Transverse colon (tissue), 4 donors: Measurements from ENCODE around the gene ABCC9. TPM values are rescaled to one million over a fixed set of nuclear protein-coding genes. Genes with fewer than 3 reads are reported as not detected.

Experiments
- DNase-seq: peaks from one replicate; pipeline ENCODE4 v3.0.0-alpha.2; 2019
- H3K27ac ChIP-seq, 4 donors: fragments of 200-600 bp; sonication (generic); 2 replicates each; pipeline ENCODE4 v1.5.1; 2016 to 2018; ENCODE audit warnings: inconsistent platforms in 4 of 4
- H3K27me3 ChIP-seq: fragments of 200-600 bp; sonication (generic); 2 replicates; pipeline ENCODE4 v1.5.1; 2017; ENCODE audit warnings: inconsistent platforms
- H3K36me3 ChIP-seq, 4 donors: fragments of 200-600 bp; sonication (generic); 2 replicates each; pipeline ENCODE4 v1.5.1; 2017 to 2019; ENCODE audit warnings: inconsistent platforms in 4 of 4
- H3K4me1 ChIP-seq, 4 donors: fragments of 200-600 bp; sonication (generic); 2 replicates each; pipeline ENCODE4 v1.5.1; 2017 to 2020; ENCODE audit warnings: inconsistent platforms in 4 of 4
- H3K4me3 ChIP-seq, 4 donors: fragments of 200-600 bp; sonication (generic); 1 replicate in 1 of 4; 2 replicates in 3 of 4; pipeline versions ENCODE4 v1.5.1 to v1.6.1; 2017 to 2019; ENCODE audit warnings: inconsistent platforms in 4 of 4
- H3K9me3 ChIP-seq, 2 donors: fragments of 200-600 bp; sonication (generic); 2 replicates each; pipeline ENCODE4 v1.5.1; 2017 to 2019; ENCODE audit warnings: inconsistent platforms in 2 of 2
- CTCF ChIP-seq, 5 experiments: fragments of 200-600 bp in 3 of 5; fragments of 450-650 bp in 2 of 5; sonication (generic) in 3 of 5; IDR thresholded peaks; 1 replicate in 2 of 5; 2 replicates in 3 of 5; pipeline ENCODE4 v1.5.1; 2016 to 2017; ENCODE audit warnings: antibody characterized with exemption in 5 of 5, inconsistent platforms in 3 of 5, mild to moderate bottlenecking in 2 of 5, moderate library complexity in 1 of 5
- EP300 ChIP-seq: sonication (generic); formaldehyde crosslinking; IDR thresholded peaks from one replicate; pipeline ENCODE4 v1.6.1; 2017; ENCODE audit warnings: antibody characterized with exemption, low read depth
- POLR2A ChIP-seq: fragments of 450-650 bp; IDR thresholded peaks from one replicate; pipeline ENCODE4 v1.6.1; 2016; ENCODE audit warnings: antibody characterized with exemption, mild to moderate bottlenecking, moderate library complexity
- POLR2AphosphoS5 ChIP-seq, 3 donors: sonication (generic); formaldehyde crosslinking; IDR thresholded peaks; one replicate each; pipeline ENCODE4 v1.6.1; 2016; ENCODE audit warnings: antibody characterized with exemption in 3 of 3
- WGBS, 2 donors: methylation state at CpG; one replicate each; pipeline ENCODE4 v1.1.5; 2018; ENCODE audit warnings: low coverage in 1 of 2; 5-methylcytosine and 5-hydroxymethylcytosine counted together
- in situ Hi-C, 4 donors: fragments of 200-750 bp; cut with MboI; loops; one replicate each; pipeline versions ENCODE4 v1.15.0 to v1.15.1; 2017; ENCODE audit warnings: low sequenced_read_pairs in 3 of 4, low pct_ligation_motif_present in 1 of 4, low pct_unique_long_range_greater_than_20kb in 1 of 4
- intact Hi-C: fragments of 100-400 bp; cut with DNase I; formaldehyde crosslinking; loops from one replicate; pipeline ENCODE4 v1.15.1; 2023; ENCODE audit warnings: low total_unique reads
- total RNA-seq, 4 donors: library from RNA; depleted of rRNA; stranded (reverse); fragments of >200 nt; gene quantifications; one replicate each; pipeline ENCODE4 v1.1.0, GENCODE V29; 2016

The ABCC9 gene
- total RNA-seq, 4 donors from 2014 or later = 5.2 to 10.2 (median 8.0) TPM

GRCh38 chr12:21848192-21848591 lies 93.0 kb downstream of the ABCC9 start:
- Histone ChIP-seq H3K36me3 (no peaks in the 10 kb centered on the region), H3K9me3 (no peaks in the 10 kb centered on the region), H3K4me3 (no peak overlapping the region), H3K4me1 (no peaks in the 10 kb centered on the region), H3K27ac (no peak overlapping the region), H3K27me3 (no peaks in the 10 kb centered on the region)
- in situ Hi-C loops = loop anchor here in 1 of 4 donors (25.0 kb wide), 1 partner anchor 111 kb away; no protein-coding TSS in a partner anchor
- WGBS, 2 donors = 85 to 95% methylated on average over 5 of the region's 5 CpGs
- intact Hi-C loops = no loop called here
- DNase-seq = no peak
- TF ChIP-seq POLR2A (no peak), EP300 (no peak), CTCF (IDR thresholded peaks at IDR 0.05) (no peak), POLR2AphosphoS5 (IDR thresholded peaks at IDR 0.05) (no peak)

GRCh38 chr12:21843795-21844194 lies 97.4 kb downstream of the ABCC9 start:
- intact Hi-C loops (no loop called here), in situ Hi-C loops (loop anchor here in 1 of 4 donors (25.0 kb wide), 1 partner anchor 106 kb away; no protein-coding TSS in a partner anchor)
- WGBS, 2 donors = 71 to 91% methylated on average over 2 of the region's 2 CpGs
- no peak overlapping the region for H3K27ac ChIP-seq
- DNase-seq = no peak
- no peaks in the 10 kb centered on the region for H3K36me3 ChIP-seq
- H3K4me1 ChIP-seq = no peaks in the 10 kb centered on the region
- no peaks in the 10 kb centered on the region for H3K27me3 ChIP-seq
- no peaks in the 10 kb centered on the region for H3K9me3 ChIP-seq
- H3K4me3 ChIP-seq = no peak overlapping the region
- TF ChIP-seq POLR2A (no peak), CTCF (IDR thresholded peaks at IDR 0.05) (no peak), EP300 (no peak), POLR2AphosphoS5 (IDR thresholded peaks at IDR 0.05) (no peak)

- H3K27me3 ChIP-seq = no peaks in the 10 kb centered on the region
- H3K9me3 ChIP-seq = no peaks in the 10 kb centered on the region
- TF ChIP-seq CTCF (IDR thresholded peaks at IDR 0.05) = no peak
- no peak for TF ChIP-seq EP300
- TF ChIP-seq POLR2A = no peak
- TF ChIP-seq POLR2AphosphoS5 (IDR thresholded peaks at IDR 0.05) = no peak
- intact Hi-C loops = no loop called here
- 62 to 70% methylated on average over 1 of the region's 1 CpG for WGBS, 2 donors
- H3K4me3 ChIP-seq = no peak overlapping the region
- in situ Hi-C loops = loop anchor here in 1 of 4 donors (25.0 kb wide), 1 partner anchor 102 kb away; no protein-coding TSS in a partner anchor
- no peaks in the 10 kb centered on the region for H3K4me1 ChIP-seq
- no peaks in the 10 kb centered on the region for H3K36me3 ChIP-seq
- H3K27ac ChIP-seq = no peak overlapping the region
- DNase-seq = no peak
Observed at GRCh38 chr12:21839776-21840175, 101.5 kb downstream of the ABCC9 start.

- Histone ChIP-seq H3K27ac (no peak overlapping the region), H3K4me1 (no peaks in the 10 kb centered on the region), H3K9me3 (no peaks in the 10 kb centered on the region), H3K4me3 (no peak overlapping the region), H3K36me3 (no peaks in the 10 kb centered on the region), H3K27me3 (no peaks in the 10 kb centered on the region)
- intact Hi-C loops = no loop called here
- in situ Hi-C loops = loop anchor here in 1 of 4 donors (25.0 kb wide), 1 partner anchor 101 kb away; no protein-coding TSS in a partner anchor
- no peak for TF ChIP-seq POLR2AphosphoS5 (IDR thresholded peaks at IDR 0.05)
- no peak for TF ChIP-seq EP300
- no peak for TF ChIP-seq CTCF (IDR thresholded peaks at IDR 0.05)
- TF ChIP-seq POLR2A = no peak
- 71 to 82% methylated on average over 2 of the region's 2 CpGs for WGBS, 2 donors
- DNase-seq = no peak
Observed at GRCh38 chr12:21837847-21838246, 103.4 kb downstream of the ABCC9 start.
